ENCODE measurements around the gene ANKRD31. TPM values are rescaled to one million over a fixed set of nuclear protein-coding genes. Genes with fewer than 3 reads are reported as not detected.

ANKRD31 gene
- total RNA-seq, 1 donor from 2014 or later: 0.07 TPM

- no peaks in the 10 kb centered on the region for H3K79me2 ChIP-seq (ENCODE audit: insufficient read depth, low read length)
- Mint-ChIP-seq H3K27me3 (ENCODE audit: low read depth, unreplicated experiment) (no peaks in the 10 kb centered on the region), H3K36me3 (ENCODE audit: low read depth, unreplicated experiment) (no peaks in the 10 kb centered on the region), H3K9me3 (ENCODE audit: unreplicated experiment) (peaks cover 12% of the 10 kb centered on the region), H3K4me1 (ENCODE audit: low read depth, unreplicated experiment) (no peaks in the 10 kb centered on the region), H3K4me3 (ENCODE audit: unreplicated experiment) (no peak overlapping the region), H3K27ac (ENCODE audit: unreplicated experiment) (no peak overlapping the region)
- H2AFZ ChIP-seq (ENCODE audit: low read depth, low read length): no peak overlapping the region
- no peaks in the 10 kb centered on the region for H3K9me3 ChIP-seq (ENCODE audit: insufficient read depth, low read depth, low read length)
- H3K4me1 ChIP-seq (ENCODE audit: insufficient read depth, low read length): no peaks in the 10 kb centered on the region
- H3K27ac ChIP-seq (ENCODE audit: low read depth, low read length): no peak overlapping the region
- no peak overlapping the region for H3K9ac ChIP-seq (ENCODE audit: low read length)
- FAIRE-seq: no peak
- H3K4me3 ChIP-seq (ENCODE audit: insufficient read depth, low read depth, low read length): no peak overlapping the region
- no peak for DNase-seq (ENCODE audit: low read depth)
- no peak for TF ChIP-seq CTCF (IDR thresholded peaks at IDR 0.05; ENCODE audit: insufficient read depth, low read depth, low read length)
- TF ChIP-seq EZH2 (IDR thresholded peaks at IDR 0.05; ENCODE audit: insufficient read depth, low read length): no peak
- H4K20me1 ChIP-seq (ENCODE audit: insufficient read depth, low read length): no peaks in the 10 kb centered on the region
- H3K27me3 ChIP-seq (ENCODE audit: insufficient read depth, low read length): no peaks in the 10 kb centered on the region
- no peak overlapping the region for H3K4me2 ChIP-seq (ENCODE audit: low read length)
- H3K36me3 ChIP-seq (ENCODE audit: insufficient read depth, low read length): no peaks in the 10 kb centered on the region
These were observed 80.1 kb downstream of the ANKRD31 start for GRCh38 chr5:75156585-75156984.

GRCh38 chr5:75152860-75153259 lies 83.8 kb downstream of the ANKRD31 start:
- no peaks in the 10 kb centered on the region for H3K27me3 ChIP-seq (ENCODE audit: insufficient read depth, low read length)
- no peak overlapping the region for H2AFZ ChIP-seq (ENCODE audit: low read depth, low read length)
- Mint-ChIP-seq H3K9me3 (ENCODE audit: unreplicated experiment) (peaks cover 1% of the 10 kb centered on the region), H3K4me1 (ENCODE audit: low read depth, unreplicated experiment) (no peaks in the 10 kb centered on the region), H3K27me3 (ENCODE audit: low read depth, unreplicated experiment) (no peaks in the 10 kb centered on the region), H3K27ac (ENCODE audit: unreplicated experiment) (no peak overlapping the region), H3K36me3 (ENCODE audit: low read depth, unreplicated experiment) (no peaks in the 10 kb centered on the region), H3K4me3 (ENCODE audit: unreplicated experiment) (no peak overlapping the region)
- H3K27ac ChIP-seq (ENCODE audit: low read depth, low read length): no peak overlapping the region
- no peak for DNase-seq (ENCODE audit: low read depth)
- no peak overlapping the region for H3K4me2 ChIP-seq (ENCODE audit: low read length)
- H3K79me2 ChIP-seq (ENCODE audit: insufficient read depth, low read length): no peaks in the 10 kb centered on the region
- no peaks in the 10 kb centered on the region for H4K20me1 ChIP-seq (ENCODE audit: insufficient read depth, low read length)
- H3K9me3 ChIP-seq (ENCODE audit: insufficient read depth, low read depth, low read length): no peaks in the 10 kb centered on the region
- TF ChIP-seq EZH2 (IDR thresholded peaks at IDR 0.05; ENCODE audit: insufficient read depth, low read length) (no peak), CTCF (IDR thresholded peaks at IDR 0.05; ENCODE audit: insufficient read depth, low read depth, low read length) (no peak)
- no peak for FAIRE-seq
- no peaks in the 10 kb centered on the region for H3K4me1 ChIP-seq (ENCODE audit: insufficient read depth, low read length)
- no peak overlapping the region for H3K9ac ChIP-seq (ENCODE audit: low read length)
- no peak overlapping the region for H3K4me3 ChIP-seq (ENCODE audit: insufficient read depth, low read depth, low read length)
- no peaks in the 10 kb centered on the region for H3K36me3 ChIP-seq (ENCODE audit: insufficient read depth, low read length)

DNA sequence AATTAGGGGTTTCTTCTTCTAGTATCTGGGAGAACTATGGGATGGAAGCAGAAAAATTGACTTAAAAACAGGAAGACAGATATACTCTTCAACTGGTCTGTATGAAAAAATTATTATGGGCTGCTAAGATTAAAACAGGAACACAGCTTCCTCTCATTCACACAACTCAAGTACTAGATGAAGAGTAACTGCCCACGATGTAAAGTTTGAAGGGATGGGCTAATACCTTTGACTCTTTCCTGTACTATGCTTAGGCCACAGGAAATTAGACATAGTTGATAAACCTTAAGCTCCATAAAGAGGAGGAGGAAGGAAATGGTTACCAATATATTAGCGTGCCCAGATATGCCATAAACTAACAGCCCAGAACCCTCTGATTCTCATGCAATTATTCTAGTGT lies 88.6 kb downstream of the ANKRD31 start:
- H3K27me3 ChIP-seq (ENCODE audit: insufficient read depth, low read length): no peaks in the 10 kb centered on the region
- H3K79me2 ChIP-seq (ENCODE audit: insufficient read depth, low read length): no peaks in the 10 kb centered on the region
- no peak overlapping the region for H3K4me3 ChIP-seq (ENCODE audit: insufficient read depth, low read depth, low read length)
- no peaks in the 10 kb centered on the region for H3K36me3 Mint-ChIP-seq (ENCODE audit: low read depth, unreplicated experiment)
- H2AFZ ChIP-seq (ENCODE audit: low read depth, low read length): no peak overlapping the region
- no peaks in the 10 kb centered on the region for H3K4me1 ChIP-seq (ENCODE audit: insufficient read depth, low read length)
- TF ChIP-seq CTCF (IDR thresholded peaks at IDR 0.05; ENCODE audit: insufficient read depth, low read depth, low read length) (no peak), EZH2 (IDR thresholded peaks at IDR 0.05; ENCODE audit: insufficient read depth, low read length) (no peak)
- H3K27me3 Mint-ChIP-seq (ENCODE audit: low read depth, unreplicated experiment): no peaks in the 10 kb centered on the region
- H3K27ac Mint-ChIP-seq (ENCODE audit: unreplicated experiment): no peak overlapping the region
- H3K27ac ChIP-seq (ENCODE audit: low read depth, low read length): no peak overlapping the region
- H3K4me1 Mint-ChIP-seq (ENCODE audit: low read depth, unreplicated experiment): no peaks in the 10 kb centered on the region
- H3K9me3 ChIP-seq (ENCODE audit: insufficient read depth, low read depth, low read length): no peaks in the 10 kb centered on the region
- no peak for DNase-seq (ENCODE audit: low read depth)
- peaks cover 4% of the 10 kb centered on the region for H3K9me3 Mint-ChIP-seq (ENCODE audit: unreplicated experiment)
- H3K4me2 ChIP-seq (ENCODE audit: low read length): no peak overlapping the region
- no peaks in the 10 kb centered on the region for H3K36me3 ChIP-seq (ENCODE audit: insufficient read depth, low read length)
- no peak for FAIRE-seq
- no peak overlapping the region for H3K4me3 Mint-ChIP-seq (ENCODE audit: unreplicated experiment)
- no peaks in the 10 kb centered on the region for H4K20me1 ChIP-seq (ENCODE audit: insufficient read depth, low read length)
- H3K9ac ChIP-seq (ENCODE audit: low read length): no peak overlapping the region

Data from astrocyte (in vitro differentiated cells and primary cell).